ENCODE results near the gene APIP. TPM values are rescaled to one million over a fixed set of nuclear protein-coding genes. Genes with fewer than 3 reads are reported as not detected.

The APIP gene
- 42.6 TPM for total RNA-seq (2021; ENCODE audit: unreplicated experiment)
- polyA plus RNA-seq (2012; ENCODE audit: insufficient read length), result 25.5 TPM
- Bru-seq, nascent RNA, result percentile 88 among the genes with signal in this experiment
- percentile 89 among the genes with signal in this experiment for BruChase-seq, experiment 1, labeled RNA remaining after a 2-hour chase
- percentile 82 among the genes with signal in this experiment for BruChase-seq, experiment 2, labeled RNA remaining after a 6-hour chase
- long read RNA-seq, transcript APIP-201 (7 exons, 1,366 nt), result major isoform, 24 of 39 reads
- long read RNA-seq, transcript APIP-202 (6 exons, 1,042 nt), result minor isoform, 12 of 39 reads
- long read RNA-seq, partial matches to known transcripts, result 1 of 39 reads
- long read RNA-seq, other reads (novel, unspliced or antisense), result 2 of 39 reads

- intact Hi-C loops (cut with micrococcal nuclease; ENCODE audit: unreplicated experiment), result no loop called here
- CTCF ChIA-PET, result no interaction called here
- Histone ChIP-seq H3K4me1 (ENCODE audit: control insufficient read depth, insufficient read depth, low read length) (peaks cover 26% of the 10 kb centered on the region), H3K36me3 (ENCODE audit: control insufficient read depth, insufficient read depth, low read length) (peaks cover 13% of the 10 kb centered on the region), H3K9me3 (ENCODE audit: control insufficient read depth, insufficient read depth, low read depth, low read length) (no peaks in the 10 kb centered on the region), H3K27me3 (ENCODE audit: control insufficient read depth, insufficient read depth, low read length) (no peaks in the 10 kb centered on the region), H3K4me3 (ENCODE audit: low read depth in 2 of 2, low read length in 2 of 2) (peak within 1 kb of the TSS; percentile 97 to 98), H3K27ac (ENCODE audit: low read length) (peak within 1 kb of the TSS; percentile 99)
- peak; percentile 87 for DNase-seq (ENCODE audit: low read depth, low spot score)
- BruUV-seq (replicated peaks), result no TSS peak
- TF ChIP-seq CTCF (IDR thresholded peaks at IDR 0.05), result no peak
- TF ChIP-seq POLR2AphosphoS5 (IDR thresholded peaks at IDR 0.05; ENCODE audit: low read depth, low read length), result peak; percentile 69
- peak; percentile 80 for TF ChIP-seq TCF7L2 (IDR thresholded peaks at IDR 0.05; ENCODE audit: low read depth, low read length)
- peak; percentile 94 for ATAC-seq
- in situ Hi-C loops (cut with HindIII; ENCODE audit: low pct_unique_long_range_greater_than_20kb, low sequenced_read_pairs), result no loop called here
- POLR2A ChIA-PET, result interaction anchor here (0.6 to 0.7 kb wide), 2 partner anchors 16 to 61 kb away, joined by 3 to 4 read pairs; no protein-coding TSS in a partner anchor
Measured at GRCh38 chr11:34916015-34916842, at the start of gene APIP, which contains the start of gene PDHX. Gene APIP, minus strand, starts transcription at chr11:34916379. Its CDS starts 95 bp downstream, at chr11:34916284. Gene PDHX, plus strand, starts transcription at chr11:34916618. Its CDS starts 38 bp downstream, at chr11:34916656.

GRCh38 chr11:34964610-34965331, 48.6 kb upstream of the APIP start:
- Histone ChIP-seq H3K36me3 (ENCODE audit: control insufficient read depth, insufficient read depth, low read length) (peaks cover 18% of the 10 kb centered on the region; the same call in 1 of the 2 replicates), H3K4me3 (ENCODE audit: low read depth in 2 of 2, low read length in 2 of 2) (no peak overlapping the region), H3K4me1 (ENCODE audit: control insufficient read depth, insufficient read depth, low read length) (peaks cover 6% of the 10 kb centered on the region), H3K27me3 (ENCODE audit: control insufficient read depth, insufficient read depth, low read length) (no peaks in the 10 kb centered on the region), H3K27ac (ENCODE audit: low read length) (peak overlapping the region; percentile 49; the same call in 1 of the 2 replicates), H3K9me3 (ENCODE audit: control insufficient read depth, insufficient read depth, low read depth, low read length) (0 out of 2 replicates have a peak, but pooled peaks cover 1% of the 10 kb centered on the region)
- in situ Hi-C loops (cut with HindIII; ENCODE audit: low pct_unique_long_range_greater_than_20kb, low sequenced_read_pairs) (no loop called here), intact Hi-C loops (cut with micrococcal nuclease; ENCODE audit: unreplicated experiment) (no loop called here)
- TF ChIP-seq SIN3A (IDR thresholded peaks at IDR 0.05; ENCODE audit: borderline replicate concordance, insufficient read depth, low read depth, low read length) (no peak), TCF7L2 (IDR thresholded peaks at IDR 0.05; ENCODE audit: low read depth, low read length) (no peak), REST (IDR thresholded peaks at IDR 0.05; ENCODE audit: insufficient read depth in 1 of 2, low read depth in 2 of 2, low read length in 1 of 2) (no peak), CTCF (IDR thresholded peaks at IDR 0.05) (no peak), POLR2AphosphoS5 (IDR thresholded peaks at IDR 0.05; ENCODE audit: low read depth, low read length) (no peak)
- POLR2A ChIA-PET, result interaction anchor here (0.6 kb wide), 1 partner anchor 32 kb away, joined by 3 read pairs; no protein-coding TSS in a partner anchor
- no TSS peak for BruUV-seq (replicated peaks)
- no peak for DNase-seq (ENCODE audit: low read depth, low spot score)
- CTCF ChIA-PET, result no interaction called here
- ATAC-seq, result no peak
